ENCODE measurements around the gene POLR2B. TPM values are rescaled to one million over a fixed set of nuclear protein-coding genes. Genes with fewer than 3 reads are reported as not detected.

The POLR2B gene
- total RNA-seq, 4 donors from 2014 or later, result 25.2 to 92.2 (median 77.0) TPM

GRCh38 chr4:57064811-57065711, 86.4 kb downstream of the POLR2B start:
- WGBS, 2 donors, result 49 to 59% methylated on average over 18 to 20 of the region's 20 CpGs
- DNase-seq, result no peak
- Histone ChIP-seq H3K9me3 (no peaks in the 10 kb centered on the region), H3K36me3 (no peaks in the 10 kb centered on the region), H3K4me1 (peaks cover 0 to 58% (median 6%) of the 10 kb centered on the region in 3 donors), H3K27ac (peak overlapping the region; percentile 18 to 86 (median 67)), H3K27me3 (no peaks in the 10 kb centered on the region), H3K4me3 (peak overlapping the region in 1 of 4 donors; percentile 36)
- intact Hi-C loops (cut with DNase I), result no loop called here
- no peak for TF ChIP-seq CTCF (IDR thresholded peaks at IDR 0.05)
- TF ChIP-seq POLR2A (IDR thresholded peaks at IDR 0.05), result no peak

GRCh38 chr4:57065730-57066482, 87.2 kb downstream of the POLR2B start:
- DNase-seq, result no peak
- H3K36me3 ChIP-seq, result no peaks in the 10 kb centered on the region
- peak overlapping the region in 1 of 4 donors; percentile 36 for H3K4me3 ChIP-seq
- peak overlapping the region; percentile 18 to 86 (median 67) for H3K27ac ChIP-seq
- TF ChIP-seq CTCF (IDR thresholded peaks at IDR 0.05), result no peak
- no peak for TF ChIP-seq POLR2A (IDR thresholded peaks at IDR 0.05)
- H3K4me1 ChIP-seq, result peaks cover 0 to 57% (median 8%) of the 10 kb centered on the region in 3 donors
- intact Hi-C loops (cut with DNase I), result no loop called here
- H3K9me3 ChIP-seq, result no peaks in the 10 kb centered on the region
- no peaks in the 10 kb centered on the region for H3K27me3 ChIP-seq
- 54 to 63% methylated on average over 5 of the region's 5 CpGs for WGBS, 2 donors

GRCh38 chr4:57068237-57068981, 89.7 kb downstream of the POLR2B start:
- H3K4me3 ChIP-seq, result no peak overlapping the region
- no peaks in the 10 kb centered on the region for H3K27me3 ChIP-seq
- H3K36me3 ChIP-seq, result no peaks in the 10 kb centered on the region
- 54 to 64% methylated on average over 8 of the region's 8 CpGs for WGBS, 2 donors
- no peaks in the 10 kb centered on the region for H3K9me3 ChIP-seq
- TF ChIP-seq POLR2A (IDR thresholded peaks at IDR 0.05), result no peak
- TF ChIP-seq CTCF (IDR thresholded peaks at IDR 0.05), result no peak
- peaks cover 0 to 50% (median 11%) of the 10 kb centered on the region in 3 donors for H3K4me1 ChIP-seq
- intact Hi-C loops (cut with DNase I), result no loop called here
- H3K27ac ChIP-seq, result peak overlapping the region in 1 of 4 donors; percentile 27
- DNase-seq, result no peak

GRCh38 chr4:57070461-57070860, 91.8 kb downstream of the POLR2B start:
- Histone ChIP-seq H3K4me1 (peaks cover 6 to 41% (median 16%) of the 10 kb centered on the region in 3 donors), H3K27ac (no peak overlapping the region), H3K27me3 (no peaks in the 10 kb centered on the region), H3K36me3 (no peaks in the 10 kb centered on the region), H3K9me3 (no peaks in the 10 kb centered on the region), H3K4me3 (no peak overlapping the region)
- 71 to 83% methylated on average over 2 of the region's 2 CpGs for WGBS, 2 donors
- TF ChIP-seq CTCF (IDR thresholded peaks at IDR 0.05) (no peak), POLR2A (IDR thresholded peaks at IDR 0.05) (no peak)
- DNase-seq, result no peak
- intact Hi-C loops (cut with DNase I), result no loop called here

All from esophagus squamous epithelium (tissue), 5 donors.